HG03039 (cell line): ENCODE results near the gene NLK.
"Not testable (repeated sequence)": the region's sequence is repeated elsewhere in the genome, so short reads cannot be mapped to it uniquely, and the experiment has no call there.

ENCODE experiments used
- ATAC-seq: cut with Tn5 transposase; IDR thresholded peaks from one replicate; pipeline ENCODE4 v1.9.1; 2021; ENCODE audit warnings: mild to moderate bottlenecking, moderate library complexity; ENCODE audit not compliant: unreplicated experiment

NLK gene

DNA sequence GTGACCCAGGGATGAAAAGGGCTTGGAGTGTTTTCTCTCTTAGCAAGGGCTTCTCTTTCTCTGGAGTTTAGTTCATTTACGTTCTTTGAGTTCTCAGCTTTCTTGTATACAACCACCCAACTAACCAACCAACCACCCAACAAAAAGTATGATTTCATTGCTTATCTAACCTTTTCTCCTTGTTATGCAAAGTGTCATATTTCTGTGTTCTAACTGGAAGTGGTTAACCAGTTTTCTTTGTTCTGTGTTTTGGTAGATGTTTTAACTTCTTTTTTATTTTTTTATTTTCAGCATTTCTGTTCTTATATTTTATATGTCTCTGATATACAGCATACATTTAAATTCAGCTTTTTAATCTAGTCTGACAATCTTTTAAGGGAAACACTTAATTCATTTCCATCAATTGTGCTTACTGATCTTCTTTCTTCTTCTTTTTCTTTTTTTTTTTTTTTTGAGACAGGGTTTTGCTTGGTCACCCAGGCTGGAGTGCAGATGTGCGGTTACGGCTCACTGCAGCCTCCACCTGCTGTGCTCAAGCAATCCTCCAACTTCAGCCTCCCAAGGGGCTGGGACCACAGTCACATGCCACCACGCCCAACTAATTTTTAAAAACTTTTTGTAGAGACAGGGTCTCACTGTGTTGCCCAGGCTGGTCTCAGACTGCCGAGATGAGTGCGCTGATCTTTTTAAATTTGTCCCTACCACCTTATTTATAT is 29.6 kb downstream of the NLK start:
- ATAC-seq, result no peak

DNA sequence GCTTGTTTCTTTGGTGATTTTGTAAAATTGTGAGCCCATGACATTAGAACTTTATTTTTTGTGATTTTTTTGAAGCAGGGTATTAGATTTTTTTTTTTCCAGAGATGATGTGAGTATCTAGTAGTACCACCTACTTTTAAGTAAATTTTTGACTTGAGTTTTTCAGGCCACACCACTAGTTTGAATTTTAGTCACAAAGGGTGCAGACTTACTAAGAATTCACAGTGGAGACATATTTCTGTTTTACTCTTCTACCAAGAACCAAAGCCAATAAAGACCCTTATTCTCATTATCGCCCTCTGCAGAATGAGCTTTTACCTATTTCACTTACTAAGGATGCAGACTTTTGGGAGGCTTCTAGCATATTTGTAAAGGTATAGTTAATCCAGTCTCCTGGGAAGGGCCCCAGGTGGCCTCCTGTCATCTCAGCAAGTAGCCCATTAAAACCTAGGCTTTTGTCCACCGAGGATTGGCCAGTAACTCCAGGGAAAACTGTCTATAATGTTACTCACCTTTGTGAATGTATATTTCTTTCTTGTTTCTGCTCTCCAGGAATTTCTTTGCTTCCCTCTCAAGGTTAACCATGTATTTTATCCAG is 30.6 kb downstream of the NLK start:
- no peak for ATAC-seq

- no peak for ATAC-seq
These were observed 31.5 kb downstream of the NLK start for GRCh38 chr17:28074010-28074409.

GRCh38 chr17:28076144-28076543 is 33.7 kb downstream of the NLK start:
- ATAC-seq, result no peak

DNA sequence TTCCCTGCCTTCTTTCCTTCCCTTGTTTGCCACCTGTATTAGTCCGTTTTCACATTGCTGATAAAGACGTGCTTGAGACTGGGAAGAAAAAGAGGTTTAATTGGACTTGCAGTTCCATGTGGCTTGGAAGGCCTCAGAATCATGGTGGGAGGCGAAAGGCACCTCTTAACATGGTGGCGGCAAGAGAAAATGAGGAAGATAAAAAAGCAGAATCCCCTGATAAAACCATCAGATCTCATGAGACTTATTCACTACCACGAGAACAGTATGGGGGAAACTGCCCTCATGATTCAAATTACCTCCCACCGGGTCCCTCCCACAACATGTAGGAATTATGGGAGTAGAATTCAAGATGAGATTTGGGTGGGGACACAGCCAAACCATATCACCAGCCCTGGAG is 34.7 kb downstream of the NLK start:
- ATAC-seq, result not testable (repeated sequence)

- no peak for ATAC-seq
These were observed 36.1 kb downstream of the NLK start for GRCh38 chr17:28078341-28079229.

DNA sequence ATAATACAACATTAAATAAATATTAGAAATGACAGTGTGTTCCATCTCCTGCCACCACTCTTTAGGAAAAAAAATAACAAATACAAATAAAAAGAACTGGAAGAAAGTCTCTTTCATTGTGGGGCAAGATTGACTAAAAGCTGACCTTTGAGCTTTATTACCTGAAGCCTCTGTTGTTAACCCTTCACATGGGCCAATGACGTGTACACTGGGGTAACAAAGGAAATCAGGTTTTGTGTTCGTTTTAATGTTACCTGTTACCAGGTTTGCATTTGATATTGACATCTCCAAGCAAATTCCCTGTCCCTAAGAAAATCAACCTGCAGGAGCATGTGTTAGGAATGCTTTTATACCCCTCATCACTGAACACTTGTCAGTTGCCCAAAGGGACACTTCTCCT is 39.0 kb downstream of the NLK start:
- no peak for ATAC-seq

- ATAC-seq, result no peak
These were observed 43.3 kb downstream of the NLK start for GRCh38 chr17:28085766-28086165.

- no peak for ATAC-seq
These were observed 44.0 kb downstream of the NLK start for GRCh38 chr17:28086519-28086918.

DNA sequence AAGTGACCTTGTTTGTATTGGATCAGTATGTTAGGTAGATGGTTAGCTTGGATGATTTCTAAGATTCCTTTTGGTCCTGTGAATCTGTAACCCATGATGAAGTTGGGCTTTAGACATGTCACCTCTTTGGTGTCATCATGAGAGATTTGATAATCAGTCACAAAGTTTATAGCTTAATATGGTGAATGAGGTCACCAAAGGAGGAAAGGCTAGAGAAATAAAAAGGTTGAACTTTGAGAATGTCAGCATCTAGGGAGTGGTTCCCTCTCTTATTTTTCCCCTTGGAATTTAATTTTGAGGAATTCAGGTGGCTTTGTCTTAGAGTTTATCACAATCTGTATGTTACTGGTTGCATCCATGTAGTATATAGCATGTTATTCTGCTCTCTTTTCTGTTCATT is 45.3 kb downstream of the NLK start:
- no peak for ATAC-seq

DNA sequence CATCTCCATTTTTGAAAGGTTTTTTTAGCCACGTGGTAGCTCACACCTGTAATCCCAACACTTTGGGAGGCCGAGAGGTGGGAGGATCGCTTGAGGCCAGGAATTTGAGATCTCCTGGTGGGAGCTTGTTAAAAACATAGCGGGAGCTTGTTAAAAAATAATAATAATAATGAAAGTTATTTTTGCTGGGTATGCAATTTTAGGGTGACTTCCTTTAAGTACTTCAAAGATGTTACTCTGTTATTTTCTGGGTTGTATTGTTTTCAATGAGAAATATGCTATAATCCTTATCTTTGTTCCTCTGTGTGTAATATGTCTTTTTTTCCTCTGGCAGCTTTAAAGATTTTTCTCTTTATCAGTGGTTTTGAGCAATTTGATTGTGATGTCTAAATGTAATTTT is 48.1 kb downstream of the NLK start:
- ATAC-seq, result no peak

GRCh38 chr17:28092088-28092487 is 49.6 kb downstream of the NLK start:
- ATAC-seq, result no peak

DNA sequence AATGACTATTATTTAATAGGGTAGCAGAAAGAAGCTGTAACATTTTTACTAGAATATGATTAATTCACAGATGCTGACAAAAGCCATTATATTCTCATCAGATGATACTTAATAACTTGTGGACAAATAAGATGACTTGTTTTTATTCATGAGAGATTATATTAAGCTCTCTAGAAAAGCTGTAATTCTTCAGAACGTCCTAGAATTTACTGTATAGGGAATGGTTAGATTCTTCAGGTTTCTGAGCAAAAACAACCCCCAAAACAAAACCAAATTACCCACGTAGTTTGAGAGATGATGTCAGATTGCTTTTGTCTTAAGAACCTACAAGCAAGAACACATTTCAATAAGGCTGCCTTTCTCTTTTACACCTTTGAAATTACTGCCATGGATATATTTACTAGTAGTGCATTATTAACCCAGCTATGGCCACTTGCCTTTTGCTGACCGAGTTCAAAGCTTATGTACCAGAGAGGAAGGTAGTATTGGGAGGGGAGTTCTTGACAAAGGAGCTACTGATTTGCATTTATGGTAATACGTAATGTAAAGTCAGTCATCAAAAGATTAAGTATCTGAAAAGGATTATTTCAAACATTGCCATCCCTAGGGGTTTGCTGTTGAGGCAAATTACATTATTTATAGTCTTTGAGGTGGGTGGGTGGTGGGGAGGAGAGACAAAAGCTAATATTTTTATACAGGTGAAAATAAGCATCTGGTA is 51.7 kb downstream of the NLK start:
- no peak for ATAC-seq

DNA sequence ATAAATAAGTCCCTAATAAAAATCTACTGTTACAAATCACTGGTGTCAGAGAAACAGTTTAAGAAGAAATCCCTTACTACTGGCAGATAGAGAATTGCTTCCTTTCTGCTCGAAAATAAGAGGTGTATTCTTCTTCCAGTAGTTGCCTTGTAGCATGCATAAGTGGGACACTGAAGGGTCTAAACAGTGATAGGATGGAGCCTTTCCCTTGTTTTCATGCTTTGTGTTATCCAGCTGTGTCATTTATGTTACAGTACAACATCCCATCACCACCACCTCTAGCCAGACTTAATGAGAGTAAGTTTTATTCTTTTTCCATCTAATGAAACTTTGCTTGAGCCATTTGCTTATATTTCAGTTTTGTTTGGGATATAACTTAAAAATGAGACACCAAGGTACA is 54.3 kb downstream of the NLK start:
- ATAC-seq, result no peak

- ATAC-seq, result no peak
These were observed 54.8 kb downstream of the NLK start for GRCh38 chr17:28097254-28097653.

DNA sequence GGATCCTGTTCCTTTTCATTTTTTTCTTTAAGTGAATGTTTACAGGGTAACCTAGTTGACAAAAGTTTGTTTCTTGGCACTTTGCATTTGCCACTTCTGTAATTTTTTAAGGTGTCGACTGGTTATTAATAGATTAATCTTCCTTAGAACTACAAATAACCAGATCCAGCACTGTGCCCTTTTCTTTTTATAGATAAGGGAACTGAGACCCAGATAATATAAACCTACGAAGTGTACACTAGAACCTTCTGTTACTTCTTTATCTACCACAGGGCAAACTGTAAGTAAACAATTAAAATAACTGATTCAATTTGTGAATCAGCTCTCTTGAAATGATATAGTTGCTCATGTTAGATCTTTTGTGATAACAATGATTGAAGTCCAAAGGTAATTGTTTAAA is 55.4 kb downstream of the NLK start:
- no peak for ATAC-seq

DNA sequence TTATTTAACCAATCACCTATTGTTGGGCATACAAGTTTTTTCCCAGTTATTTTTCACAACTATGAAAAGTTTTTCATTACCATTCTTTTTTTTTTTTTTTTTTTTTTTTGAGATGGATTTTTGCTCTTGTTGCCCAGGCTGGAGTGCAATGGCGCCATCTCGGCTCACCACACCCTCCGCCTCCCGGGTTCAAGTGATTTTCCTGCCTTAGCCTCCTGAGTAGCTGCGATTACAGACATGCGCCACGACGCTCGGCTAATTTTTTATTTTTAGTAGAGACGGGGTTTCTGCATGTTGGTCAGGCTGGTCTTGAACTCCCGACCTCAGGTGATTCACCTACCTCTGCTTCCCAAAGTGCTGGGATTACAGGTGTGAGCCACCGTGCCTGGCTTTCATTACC is 56.1 kb downstream of the NLK start:
- ATAC-seq, result not testable (repeated sequence)

GRCh38 chr17:28100251-28100650 is 57.8 kb downstream of the NLK start:
- ATAC-seq, result no peak

- ATAC-seq, result no peak
These were observed 58.5 kb downstream of the NLK start for GRCh38 chr17:28100936-28101335.

DNA sequence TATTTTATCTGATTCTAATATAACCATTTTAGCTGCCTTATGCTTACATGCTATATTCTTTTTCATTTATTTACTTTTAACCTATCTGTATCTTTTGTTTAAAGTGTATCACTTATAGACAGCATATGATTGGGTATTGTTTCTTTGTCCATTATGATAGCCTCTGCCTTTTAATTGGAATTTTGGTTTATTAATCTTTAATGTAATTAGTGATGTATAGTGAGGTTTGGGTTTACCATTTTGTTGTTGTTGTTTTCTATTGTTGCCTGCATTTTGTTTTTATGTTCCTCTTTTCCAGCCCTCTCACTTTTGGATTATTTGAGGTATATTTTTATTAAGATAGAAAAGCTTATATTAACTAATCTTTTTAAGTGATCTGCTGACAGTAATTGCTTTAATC is 59.4 kb downstream of the NLK start:
- no peak for ATAC-seq

DNA sequence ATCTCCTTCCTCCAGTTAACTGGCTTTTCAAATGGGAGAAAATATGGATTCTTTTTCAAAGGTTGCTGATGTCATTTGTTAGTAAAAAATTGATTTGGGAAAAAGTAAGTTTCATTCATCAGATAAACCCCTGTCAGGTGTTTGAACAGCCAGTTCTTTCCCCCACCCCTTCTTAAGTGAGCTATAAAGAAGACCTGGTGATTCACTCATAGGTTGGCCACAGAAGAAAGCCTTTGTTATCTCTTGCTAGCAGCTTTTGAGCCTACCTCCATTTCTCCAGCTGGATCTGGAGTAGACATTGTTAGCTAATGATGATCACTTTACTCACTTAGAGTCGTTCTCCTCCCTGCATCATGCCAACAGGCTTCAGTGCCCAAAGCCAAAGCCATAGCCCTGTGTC is 63.0 kb downstream of the NLK start:
- no peak for ATAC-seq
